Activated naive CD8-positive, alpha-beta T cell treated with anti-CD3 and anti-CD28 coated beads, Interleukin-2, amount 10 ng/mL, durations not matched to agents 7 days and 5 days (primary cell): Measurements from ENCODE around the gene STIMATE. TPM values are rescaled to one million over a fixed set of nuclear protein-coding genes. Genes with fewer than 3 reads are reported as not detected.

Experiments
- microRNA-seq: library from miRNA; unstranded; fragments of <30 nt; microRNA quantifications from one replicate; pipeline ENCODE4 v1.2.0, GENCODE V29; 2022
- total RNA-seq, 2 experiments: library from RNA; stranded (reverse); gene quantifications; one replicate each; pipeline ENCODE4 v1.2.3, GENCODE V29; 2021

The STIMATE gene
- total RNA-seq, 2 experiments from 2014 or later: 38.5 to 39.1 TPM

Small RNA genes within 50 kb of the gene (microRNA-seq; reads per million reads assigned to microRNA genes)
- not detected for gene MIR8064

Other genes starting within 250 kb of the STIMATE start
- gene PBRM1, start 211.6 kb downstream of the STIMATE start, total RNA-seq: 10 to 100 TPM; 73.5 to 77.0 TPM
- gene GNL3, start 211.5 kb downstream of the STIMATE start, total RNA-seq: 10 to 100 TPM; 72.5 to 75.9 TPM
- 10 to 100 TPM; 44.6 to 45.7 TPM for gene GLT8D1, start 191.8 kb downstream of the STIMATE start, total RNA-seq
- 10 to 100 TPM; 90.1 to 90.4 TPM for gene SPCS1, start 191.4 kb downstream of the STIMATE start, total RNA-seq
- gene NEK4, start 126.6 kb downstream of the STIMATE start, total RNA-seq: 10 to 100 TPM; 22.4 to 25.1 TPM
- not detected for gene ITIH1, start 119.9 kb downstream of the STIMATE start, total RNA-seq
- gene ITIH3, start 102.8 kb downstream of the STIMATE start, total RNA-seq: not detected
- 10 to 100 TPM; 29.2 to 30.7 TPM for gene ITIH4, start 66.9 kb downstream of the STIMATE start, total RNA-seq
- gene MUSTN1, start 62.5 kb downstream of the STIMATE start, total RNA-seq: 1 to 10 TPM; 1.3 to 1.9 TPM
- gene SFMBT1, start 148.5 kb upstream of the STIMATE start, total RNA-seq: 10 to 100 TPM; 29.5 to 30.8 TPM
- 10 to 100 TPM; 27.9 to 32.2 TPM for gene RFT1, start 232.9 kb upstream of the STIMATE start, total RNA-seq